Neural cell (in vitro differentiated cells): Measurements from ENCODE around the gene CDON. TPM values are rescaled to one million over a fixed set of nuclear protein-coding genes. Genes with fewer than 3 reads are reported as not detected.

Experiments used
- H2AFZ ChIP-seq: fragments of 200-600, 300-800 bp; sonication (generic), shearing (Covaris generic); 2 replicates; pipeline ENCODE4 v1.6.0; 2014; ENCODE audit warnings: low read depth, mild to moderate bottlenecking, antibody characterized with exemption, low read length, moderate library complexity
- H3F3A ChIP-seq: fragments of 200-600 bp; shearing (Covaris generic); 2 replicates; pipeline ENCODE4 v1.6.1; 2016; ENCODE audit warnings: mild to moderate bottlenecking, moderate library complexity, mixed read lengths, antibody characterized with exemption, low read length; ENCODE audit not compliant: insufficient read depth, poor library complexity, severe bottlenecking
- H3K27ac ChIP-seq: fragments of 200-600, 300-800 bp; sonication (generic), shearing (Covaris generic); 2 replicates; pipeline ENCODE4 v1.5.1; 2014; ENCODE audit warnings: mild to moderate bottlenecking, low read length, moderate library complexity
- H3K27me3 ChIP-seq: fragments of 300-800, 200-600 bp; sonication (generic), shearing (Covaris generic); 2 replicates; pipeline ENCODE4 v1.6.0; 2014; ENCODE audit warnings: mild to moderate bottlenecking, low read depth, low read length, moderate library complexity; ENCODE audit not compliant: insufficient read depth
- H3K36me3 ChIP-seq: fragments of 300-800, 200-600 bp; sonication (generic), shearing (Covaris generic); 2 replicates; pipeline ENCODE4 v1.5.1; 2014; ENCODE audit warnings: mild to moderate bottlenecking, antibody characterized with exemption, low read length, moderate library complexity; ENCODE audit not compliant: insufficient read depth
- H3K4me2 ChIP-seq: fragments of 300-800, 200-600 bp; sonication (generic), shearing (Covaris generic); 2 replicates; pipeline ENCODE4 v1.6.0; 2014; ENCODE audit warnings: mild to moderate bottlenecking, low read length
- H3K4me3 ChIP-seq: fragments of 300-800, 200-600 bp; sonication (generic), shearing (Covaris generic); 2 replicates; pipeline ENCODE4 v1.5.1; 2014; ENCODE audit warnings: mild to moderate bottlenecking, low read length, moderate library complexity
- H3K79me2 ChIP-seq: fragments of 200-600 bp; shearing (Covaris generic); replicated peaks from 2 replicates; pipeline ENCODE4 v1.6.0; 2014; ENCODE audit warnings: mild to moderate bottlenecking, low read length, moderate library complexity; ENCODE audit not compliant: insufficient read depth
- H3K9ac ChIP-seq: fragments of 300-800, 200-600 bp; sonication (generic), shearing (Covaris generic); 2 replicates; pipeline ENCODE4 v1.6.1; 2016; ENCODE audit warnings: mild to moderate bottlenecking, low read length, mixed read lengths
- H3K9me2 ChIP-seq: fragments of 200-600 bp; shearing (Covaris generic); 2 replicates; pipeline ENCODE4 v1.6.1; 2016; ENCODE audit warnings: mild to moderate bottlenecking, low read length, mixed read lengths; ENCODE audit not compliant: insufficient read depth
- H3K9me3 ChIP-seq: fragments of 200-600, 300-800 bp; sonication (generic), shearing (Covaris generic); 2 replicates; pipeline ENCODE4 v1.6.1; 2016; ENCODE audit warnings: mild to moderate bottlenecking, mixed run types, low read length, moderate library complexity, mixed read lengths
- H4K20me1 ChIP-seq: fragments of 200-600 bp; shearing (Covaris generic); 2 replicates; pipeline ENCODE4 v1.6.1; 2016; ENCODE audit warnings: mild to moderate bottlenecking, mixed run types; ENCODE audit not compliant: insufficient read depth
- EP300 ChIP-seq: fragments of 450-650 bp; conservative IDR thresholded peaks from 2 replicates; pipeline ENCODE4 v1.6.1; 2014; ENCODE audit warnings: antibody characterized with exemption, mild to moderate bottlenecking, moderate library complexity; ENCODE audit not compliant: poor library complexity, severe bottlenecking
- EZH2 ChIP-seq: fragments of 200-600, 300-800 bp; shearing (Covaris generic), sonication (generic); IDR thresholded peaks from 2 replicates; pipeline ENCODE4 v1.6.1; 2014; ENCODE audit warnings: antibody characterized with exemption, low read length, borderline replicate concordance, mild to moderate bottlenecking; ENCODE audit not compliant: insufficient read depth, poor library complexity, severe bottlenecking
- MXI1 ChIP-seq: fragments of 450-650 bp; conservative IDR thresholded peaks from 2 replicates; pipeline ENCODE4 v1.6.1; 2014; ENCODE audit warnings: antibody characterized with exemption, mild to moderate bottlenecking; ENCODE audit not compliant: poor library complexity, severe bottlenecking
- POLR2AphosphoS5 ChIP-seq: IDR thresholded peaks from 2 replicates; pipeline ENCODE4 v1.6.1; 2012
- RAD21 ChIP-seq: fragments of 450-650 bp; conservative IDR thresholded peaks from 2 replicates; pipeline ENCODE4 v1.6.1; 2014; ENCODE audit warnings: antibody characterized with exemption, mild to moderate bottlenecking, moderate library complexity
- REST ChIP-seq: IDR thresholded peaks from 2 replicates; pipeline ENCODE4 v1.6.1; 2012; ENCODE audit warnings: borderline replicate concordance
- SMC3 ChIP-seq: fragments of 450-650 bp; conservative IDR thresholded peaks from 2 replicates; pipeline ENCODE4 v1.6.1; 2014; ENCODE audit warnings: antibody characterized with exemption, mild to moderate bottlenecking, moderate library complexity; ENCODE audit not compliant: poor library complexity
- TAF1 ChIP-seq: IDR thresholded peaks from 2 replicates; pipeline ENCODE4 v1.6.1; 2012; ENCODE audit warnings: low read depth
- polyA plus RNA-seq: library from polyadenylated mRNA; depleted of rRNA; stranded (reverse); fragments of >200 nt; gene quantifications from 2 replicates; pipeline ENCODE4 v1.2.3, GENCODE V29; 2014
- TF ChIP-seq, protein P1 (sequence below): fragments of 450-650 bp; IDR thresholded peaks from 2 replicates; pipeline ENCODE4 v1.5.1; 2014; ENCODE audit warnings: antibody characterized with exemption, mild to moderate bottlenecking, moderate library complexity; ENCODE audit not compliant: poor library complexity, severe bottlenecking

Gene CDON
- polyA plus RNA-seq, 1 donor from 2014 or later, result 44.1 TPM

DNA sequence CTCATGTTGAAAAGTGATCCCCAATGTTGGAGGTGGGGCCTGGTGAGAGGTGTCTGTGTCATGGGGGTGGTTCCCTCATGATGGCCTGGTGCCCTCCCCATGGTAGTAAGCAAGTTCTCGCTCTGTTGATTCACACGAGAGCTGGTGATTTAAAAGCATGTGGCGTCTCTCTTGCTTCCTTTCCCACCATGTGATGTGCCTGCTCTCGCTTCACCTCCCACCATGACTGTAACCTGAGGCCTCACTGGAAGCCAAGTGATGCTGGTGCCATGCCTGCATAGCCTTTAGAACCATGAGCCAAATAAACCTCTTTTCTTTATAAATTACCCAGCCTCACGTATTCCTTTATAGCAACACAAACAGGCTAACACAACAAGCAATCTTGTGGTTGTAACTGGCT is 64.4 kb downstream of the CDON start:
- no peaks in the 10 kb centered on the region for H3F3A ChIP-seq
- H3K9ac ChIP-seq, result no peak overlapping the region
- H3K27me3 ChIP-seq, result no peaks in the 10 kb centered on the region
- H3K9me2 ChIP-seq, result no peaks in the 10 kb centered on the region
- no peak overlapping the region for H3K4me3 ChIP-seq
- H3K27ac ChIP-seq, result no peak overlapping the region
- H3K79me2 ChIP-seq, result no peaks in the 10 kb centered on the region
- no peak overlapping the region for H3K4me2 ChIP-seq
- peaks cover 23% of the 10 kb centered on the region for H3K36me3 ChIP-seq
- H3K9me3 ChIP-seq, result no peaks in the 10 kb centered on the region
- no peaks in the 10 kb centered on the region for H4K20me1 ChIP-seq
- no peak for TF ChIP-seq EP300
- TF ChIP-seq SMC3, result no peak
- TF ChIP-seq RAD21, result no peak
- TF ChIP-seq, protein P1, sequence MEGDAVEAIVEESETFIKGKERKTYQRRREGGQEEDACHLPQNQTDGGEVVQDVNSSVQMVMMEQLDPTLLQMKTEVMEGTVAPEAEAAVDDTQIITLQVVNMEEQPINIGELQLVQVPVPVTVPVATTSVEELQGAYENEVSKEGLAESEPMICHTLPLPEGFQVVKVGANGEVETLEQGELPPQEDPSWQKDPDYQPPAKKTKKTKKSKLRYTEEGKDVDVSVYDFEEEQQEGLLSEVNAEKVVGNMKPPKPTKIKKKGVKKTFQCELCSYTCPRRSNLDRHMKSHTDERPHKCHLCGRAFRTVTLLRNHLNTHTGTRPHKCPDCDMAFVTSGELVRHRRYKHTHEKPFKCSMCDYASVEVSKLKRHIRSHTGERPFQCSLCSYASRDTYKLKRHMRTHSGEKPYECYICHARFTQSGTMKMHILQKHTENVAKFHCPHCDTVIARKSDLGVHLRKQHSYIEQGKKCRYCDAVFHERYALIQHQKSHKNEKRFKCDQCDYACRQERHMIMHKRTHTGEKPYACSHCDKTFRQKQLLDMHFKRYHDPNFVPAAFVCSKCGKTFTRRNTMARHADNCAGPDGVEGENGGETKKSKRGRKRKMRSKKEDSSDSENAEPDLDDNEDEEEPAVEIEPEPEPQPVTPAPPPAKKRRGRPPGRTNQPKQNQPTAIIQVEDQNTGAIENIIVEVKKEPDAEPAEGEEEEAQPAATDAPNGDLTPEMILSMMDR, result no peak
- no peak for TF ChIP-seq REST
- no peak for TF ChIP-seq MXI1
- TF ChIP-seq TAF1, result no peak
- no peak for TF ChIP-seq POLR2AphosphoS5
- TF ChIP-seq EZH2, result no peak
- no peak overlapping the region for H2AFZ ChIP-seq

- Histone ChIP-seq H4K20me1 (no peaks in the 10 kb centered on the region), H3K79me2 (no peaks in the 10 kb centered on the region), H3K27ac (no peak overlapping the region), H3K9ac (no peak overlapping the region), H2AFZ (no peak overlapping the region), H3K9me3 (no peaks in the 10 kb centered on the region), H3K4me2 (no peak overlapping the region), H3K9me2 (no peaks in the 10 kb centered on the region), H3K36me3 (peaks cover 23% of the 10 kb centered on the region), H3K4me3 (no peak overlapping the region), H3F3A (no peaks in the 10 kb centered on the region), H3K27me3 (no peaks in the 10 kb centered on the region)
- TF ChIP-seq REST, result no peak
- no peak for TF ChIP-seq SMC3
- TF ChIP-seq EZH2, result no peak
- no peak for TF ChIP-seq POLR2AphosphoS5
- TF ChIP-seq EP300, result no peak
- no peak for TF ChIP-seq TAF1
- TF ChIP-seq, protein P1, result no peak
- TF ChIP-seq RAD21, result no peak
- TF ChIP-seq MXI1, result no peak
Measured at GRCh38 chr11:125995313-125995712, 67.4 kb downstream of the CDON start.
